H9 (cell line): ENCODE measurements around the gene RFPL2. TPM values are rescaled to one million over a fixed set of nuclear protein-coding genes. Genes with fewer than 3 reads are reported as not detected.

Experiments used
- DNase-seq: peaks from one replicate; pipeline ENCODE4 v3.0.0-alpha.2; 2017
- H2AFZ ChIP-seq: one replicate; pipeline ENCODE4 v1.6.1; 2013; ENCODE audit warnings: mild to moderate bottlenecking, low read length, control low read depth, moderate library complexity
- H2AK5ac ChIP-seq: 2 replicates; pipeline ENCODE4 v1.6.1; 2013; ENCODE audit warnings: low read length, control low read depth, mixed read lengths; ENCODE audit not compliant: insufficient read length
- H2BK120ac ChIP-seq: one replicate; pipeline ENCODE4 v1.6.1; 2013; ENCODE audit warnings: low read depth, mild to moderate bottlenecking, low read length, control low read depth, inconsistent platforms; ENCODE audit not compliant: poor library complexity, severe bottlenecking
- H2BK12ac ChIP-seq: 2 replicates; pipeline ENCODE4 v1.6.1; 2013; ENCODE audit warnings: low read length, control low read depth, mixed read lengths, low read depth; ENCODE audit not compliant: insufficient read length
- H2BK15ac ChIP-seq: 2 replicates; pipeline ENCODE4 v1.6.1; 2013; ENCODE audit warnings: low read depth, low read length, control low read depth
- H2BK20ac ChIP-seq: one replicate; pipeline ENCODE4 v1.6.1; 2013; ENCODE audit warnings: low read depth, mild to moderate bottlenecking, low read length, control low read depth, inconsistent platforms; ENCODE audit not compliant: poor library complexity, severe bottlenecking
- H2BK5ac ChIP-seq: 2 replicates; pipeline ENCODE4 v1.6.1; 2013; ENCODE audit warnings: low read length, control low read depth, mixed read lengths; ENCODE audit not compliant: insufficient read length
- H3K14ac ChIP-seq: 2 replicates; pipeline ENCODE4 v1.6.1; 2013; ENCODE audit warnings: low read length, control low read depth; ENCODE audit not compliant: insufficient read depth
- H3K18ac ChIP-seq: 2 replicates; pipeline ENCODE4 v1.6.1; 2013; ENCODE audit warnings: low read depth, mild to moderate bottlenecking, mixed read lengths, low read length, control low read depth; ENCODE audit not compliant: insufficient read length
- H3K23ac ChIP-seq: 2 replicates; pipeline ENCODE4 v1.6.1; 2013; ENCODE audit warnings: low read length, control low read depth, mixed read lengths, low read depth; ENCODE audit not compliant: insufficient read length
- H3K23me2 ChIP-seq: 2 replicates; pipeline ENCODE4 v1.6.1; 2013; ENCODE audit warnings: low read depth, mild to moderate bottlenecking, mixed read lengths, low read length, control low read depth; ENCODE audit not compliant: insufficient read length, poor library complexity, severe bottlenecking
- H3K27ac ChIP-seq: 2 replicates; pipeline ENCODE4 v1.5.1; 2013; ENCODE audit warnings: low read length, control low read depth, mixed read lengths, low read depth; ENCODE audit not compliant: insufficient read length
- H3K27me3 ChIP-seq: 2 replicates; pipeline ENCODE4 v1.6.1; 2013; ENCODE audit warnings: low read length, control low read depth, inconsistent platforms; ENCODE audit not compliant: insufficient read depth
- H3K4ac ChIP-seq: 2 replicates; pipeline ENCODE4 v1.6.1; 2013; ENCODE audit warnings: low read depth, mild to moderate bottlenecking, control low read depth, inconsistent platforms, low read length, moderate library complexity
- H3K4me1 ChIP-seq: 2 replicates; pipeline ENCODE4 v1.6.1; 2013; ENCODE audit warnings: low read length, control low read depth, inconsistent platforms; ENCODE audit not compliant: insufficient read depth
- H3K4me2 ChIP-seq: 2 replicates; pipeline ENCODE4 v1.6.1; 2013; ENCODE audit warnings: low read length, control low read depth, mixed read lengths; ENCODE audit not compliant: insufficient read length, insufficient read depth
- H3K56ac ChIP-seq: 2 replicates; pipeline ENCODE4 v1.6.1; 2013; ENCODE audit warnings: low read depth, mild to moderate bottlenecking, mixed read lengths, low read length, control low read depth; ENCODE audit not compliant: insufficient read length
- H3K79me1 ChIP-seq: 2 replicates; pipeline ENCODE4 v1.6.1; 2013; ENCODE audit warnings: low read depth, mild to moderate bottlenecking, moderate library complexity, low read length, control low read depth, inconsistent platforms; ENCODE audit not compliant: insufficient read depth, poor library complexity, severe bottlenecking
- H3K79me2 ChIP-seq: 2 replicates; pipeline ENCODE4 v1.6.1; 2013; ENCODE audit warnings: low read length, control low read depth, inconsistent platforms; ENCODE audit not compliant: insufficient read depth
- H3K9ac ChIP-seq: 2 replicates; pipeline ENCODE4 v1.6.1; 2013; ENCODE audit warnings: low read length, control low read depth, mixed read lengths; ENCODE audit not compliant: insufficient read length; ENCODE audit errors: extremely low read depth
- H3K9me3 ChIP-seq: one replicate; pipeline ENCODE4 v1.6.1; 2013; ENCODE audit warnings: low read depth, low read length, inconsistent platforms; ENCODE audit not compliant: control insufficient read depth
- H3T11ph ChIP-seq: one replicate; pipeline ENCODE4 v1.6.1; 2013; ENCODE audit warnings: mild to moderate bottlenecking, low read length, control low read depth, inconsistent platforms
- H4K20me1 ChIP-seq: one replicate; pipeline ENCODE4 v1.6.1; 2013; ENCODE audit not compliant: control insufficient read depth, insufficient read length, insufficient read depth
- H4K5ac ChIP-seq: 2 replicates; pipeline ENCODE4 v1.6.1; 2013; ENCODE audit warnings: low read depth, mild to moderate bottlenecking, mixed read lengths, low read length, control low read depth; ENCODE audit not compliant: insufficient read length
- H4K8ac ChIP-seq: replicated peaks from 2 replicates; pipeline ENCODE4 v1.6.1; 2013; ENCODE audit warnings: low read length, control low read depth, mixed read lengths, low read depth; ENCODE audit not compliant: insufficient read length
- H4K91ac ChIP-seq: 2 replicates; pipeline ENCODE4 v1.6.1; 2013; ENCODE audit warnings: low read depth, mild to moderate bottlenecking, moderate library complexity, mixed read lengths, low read length, control low read depth; ENCODE audit not compliant: insufficient read length
- H3K27ac Mint-ChIP-seq, 3 experiments: 2 replicates in 2 of 3; 3 replicates in 1 of 3; pipeline ENCODE4 v1.8.0; 2020 to 2021; ENCODE audit warnings: mixed read lengths in 3 of 3, mild to moderate bottlenecking in 1 of 3, moderate library complexity in 1 of 3
- H3K27me3 Mint-ChIP-seq: 2 replicates; pipeline ENCODE4 v1.8.0; 2021; ENCODE audit warnings: low read depth, mild to moderate bottlenecking, moderate library complexity, mixed read lengths
- H3K36me3 Mint-ChIP-seq, 3 experiments: 2 replicates in 2 of 3; 3 replicates in 1 of 3; pipeline ENCODE4 v1.8.0; 2020 to 2021; ENCODE audit warnings: low read depth in 3 of 3, mixed read lengths in 3 of 3; ENCODE audit not compliant: insufficient read depth in 1 of 3
- H3K4me1 Mint-ChIP-seq, 2 experiments: 2 replicates each; pipeline ENCODE4 v1.8.0; 2020; ENCODE audit warnings: mixed read lengths in 2 of 2
- H3K4me3 Mint-ChIP-seq, 2 experiments: 2 replicates in 1 of 2; 3 replicates in 1 of 2; pipeline ENCODE4 v1.8.0; 2020 to 2021; ENCODE audit warnings: mild to moderate bottlenecking in 2 of 2, mixed read lengths in 2 of 2, moderate library complexity in 1 of 2
- H3K9me3 Mint-ChIP-seq, 2 experiments: 2 replicates in 1 of 2; 3 replicates in 1 of 2; pipeline ENCODE4 v1.8.0; 2020; ENCODE audit warnings: mild to moderate bottlenecking in 2 of 2, mixed read lengths in 2 of 2, moderate library complexity in 1 of 2
- CTCF ChIP-seq: fragments of 200-600 bp; sonication (generic); conservative IDR thresholded peaks from 3 replicates; pipeline ENCODE4 v1.8.0; 2021; ENCODE audit warnings: antibody characterized with exemption, mild to moderate bottlenecking
- WGBS: extraction: QIAGEN DNeasy Blood & Tissue Kit; methylation state at CpG from one replicate; pipeline ENCODE4 v1.1.7; 2013; ENCODE audit warnings: missing lambda C conversion rate, low lambda C conversion rate, mixed read lengths; ENCODE audit not compliant: insufficient read length; ENCODE audit errors: extremely low coverage; 5-methylcytosine and 5-hydroxymethylcytosine counted together
- total RNA-seq: library from RNA; stranded (reverse); gene quantifications from 2 replicates; pipeline ENCODE4 v1.2.1, GENCODE V29; 2021

RFPL2 gene
- total RNA-seq, 1 experiment from 2014 or later = not detected

- Histone ChIP-seq H4K91ac (no peak overlapping the region), H2BK20ac (no peak overlapping the region), H3K18ac (no peak overlapping the region), H3T11ph (no peak overlapping the region), H2AFZ (no peak overlapping the region), H3K56ac (no peak overlapping the region), H4K8ac (no peak overlapping the region), H2AK5ac (no peak overlapping the region), H3K27ac (no peak overlapping the region), H3K14ac (no peak overlapping the region), H4K5ac (no peak overlapping the region), H2BK5ac (no peak overlapping the region), H3K4ac (no peak overlapping the region), H3K79me1 (no peaks in the 10 kb centered on the region), H3K23me2 (peaks cover 13% of the 10 kb centered on the region), H2BK12ac (no peak overlapping the region), H2BK120ac (no peak overlapping the region), H2BK15ac (no peak overlapping the region), H3K27me3 (peaks cover 8% of the 10 kb centered on the region; the same call in 1 of the 2 replicates), H3K23ac (no peak overlapping the region), H3K79me2 (no peaks in the 10 kb centered on the region), H3K9ac (no peak overlapping the region), H4K20me1 (no peaks in the 10 kb centered on the region), H3K9me3 (no peaks in the 10 kb centered on the region), H3K4me2 (no peak overlapping the region), H3K4me1 (no peaks in the 10 kb centered on the region; the same call in 1 of the 2 replicates)
- Mint-ChIP-seq H3K27ac (no peak overlapping the region), H3K36me3 (no peaks in the 10 kb centered on the region; a peak in 1 of 7 replicates), H3K27me3 (peaks cover 75% of the 10 kb centered on the region), H3K4me1 (peaks cover 16 to 40% of the 10 kb centered on the region in 2 experiments), H3K9me3 (no peaks in the 10 kb centered on the region), H3K4me3 (peak overlapping the region in 1 of 2 experiments; percentile 89; a peak in 2 of 5 replicates)
- no CpG with 5 or more reads among the region's 30 CpGs for WGBS
- peak; percentile 28; the same call in 1 of the 3 replicates for TF ChIP-seq CTCF
- peak; percentile 70 for DNase-seq
Observed at GRCh38 chr22:32205974-32206773, 1.3 kb upstream of the RFPL2 start.
